ENCODE measurements around the gene CPNE7.
"Not testable (repeated sequence)": the region's sequence is repeated elsewhere in the genome, so short reads cannot be mapped to it uniquely, and the experiment has no call there.

The CPNE7 gene

DNA sequence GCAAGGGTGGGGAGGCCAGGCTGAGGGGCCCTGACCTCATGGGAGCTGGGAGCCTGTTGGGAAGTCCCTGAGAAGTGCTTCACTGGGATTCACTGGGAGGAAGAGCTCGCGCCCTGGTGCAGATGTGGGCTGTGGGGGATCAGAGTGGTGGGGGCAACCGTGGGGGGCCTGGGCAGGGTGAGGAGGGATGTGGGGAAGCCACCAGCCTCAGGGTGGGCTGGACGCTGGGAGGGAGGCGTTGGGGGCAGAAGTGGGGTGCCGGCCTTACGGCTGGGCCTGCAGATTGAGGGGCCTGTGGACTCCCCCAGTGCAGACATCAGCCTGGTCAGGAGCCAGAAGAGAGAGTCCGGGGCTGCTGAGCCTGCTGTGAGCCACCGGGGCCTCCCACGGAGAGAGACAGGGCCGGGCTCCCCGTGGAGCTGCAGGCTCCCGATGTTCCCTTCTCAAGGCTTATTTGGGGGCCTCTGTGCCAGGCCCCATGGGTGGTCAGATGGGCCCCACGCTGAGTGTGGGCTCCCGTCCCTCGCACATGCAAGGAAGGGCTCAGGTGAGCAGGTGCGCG is 45.7 kb downstream of the CPNE7 start:
- DNase-seq (ENCODE audit: low read depth in 1 of 2, low spot score in 1 of 2) = no peak

DNA sequence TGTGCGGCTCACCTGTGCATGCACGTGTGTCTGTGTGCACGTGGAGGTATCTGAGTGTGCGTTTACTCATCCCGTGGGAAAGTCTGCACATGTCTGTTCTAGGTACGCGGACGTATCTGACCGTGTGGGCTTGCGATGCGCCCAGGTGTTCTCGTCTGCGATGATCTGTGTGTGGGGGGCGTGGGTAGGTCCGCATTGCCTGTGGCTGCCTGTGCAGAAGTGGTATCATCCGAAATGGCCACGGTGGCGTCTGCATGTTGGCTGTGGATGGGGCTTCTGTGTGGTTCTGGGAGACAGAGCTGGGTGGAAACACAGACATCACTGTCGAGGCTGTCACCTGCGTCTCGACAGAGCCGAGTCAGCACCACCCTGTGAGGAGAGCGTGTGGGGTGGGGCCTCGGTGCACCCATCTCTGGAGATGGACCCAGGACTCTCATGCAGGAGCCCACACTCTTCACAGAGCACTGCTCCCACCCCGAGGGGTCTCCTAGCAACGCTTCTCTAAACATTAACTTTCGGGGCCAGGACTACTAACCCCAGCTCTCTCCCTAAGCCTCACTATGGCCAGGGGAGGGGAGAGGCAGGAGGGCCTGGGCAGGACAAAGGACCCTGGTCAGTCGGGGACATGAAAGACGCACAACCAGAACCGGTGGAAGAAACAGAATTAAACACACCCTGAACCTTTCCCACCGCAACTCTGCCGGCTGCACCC is 46.3 kb downstream of the CPNE7 start:
- no peak for DNase-seq (ENCODE audit: low read depth in 1 of 2, low spot score in 1 of 2)

DNA sequence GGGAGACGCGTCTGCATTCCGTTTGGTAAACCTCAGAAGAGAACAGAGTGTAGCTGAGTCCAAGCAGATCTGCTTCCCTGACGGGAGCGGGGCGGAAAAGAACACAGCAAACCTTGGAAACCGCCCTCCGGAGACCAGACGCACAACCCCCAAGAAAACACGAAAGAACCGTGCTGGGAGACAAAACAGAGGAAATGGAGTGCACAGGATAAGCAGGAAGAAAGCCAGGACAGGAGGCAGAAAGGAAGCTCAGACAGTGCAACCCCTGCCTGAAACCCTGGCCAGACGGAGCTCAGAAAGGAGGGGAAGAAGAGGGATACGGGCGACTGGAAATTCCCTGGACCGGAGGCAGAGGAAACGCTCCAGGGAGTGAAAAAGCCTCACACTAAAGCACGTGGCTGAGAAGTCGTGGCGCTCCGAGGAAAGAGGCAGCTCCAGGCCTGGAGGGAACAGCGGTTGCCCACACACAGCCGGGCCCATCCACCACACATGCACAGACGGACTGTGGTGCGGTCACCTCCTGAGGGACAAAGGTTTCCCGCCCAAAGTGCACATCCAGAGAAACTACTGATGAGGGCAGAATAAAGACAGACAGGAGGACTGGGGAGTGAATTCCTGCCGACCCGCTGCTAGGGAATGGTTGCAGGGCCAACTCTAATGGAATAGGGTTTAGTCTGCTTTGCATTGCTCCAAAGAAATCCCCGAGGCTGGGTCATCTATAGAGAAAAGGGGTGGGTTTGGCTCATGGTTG is 48.1 kb downstream of the CPNE7 start:
- no peak for DNase-seq (ENCODE audit: low read depth in 1 of 2, low spot score in 1 of 2)

DNA sequence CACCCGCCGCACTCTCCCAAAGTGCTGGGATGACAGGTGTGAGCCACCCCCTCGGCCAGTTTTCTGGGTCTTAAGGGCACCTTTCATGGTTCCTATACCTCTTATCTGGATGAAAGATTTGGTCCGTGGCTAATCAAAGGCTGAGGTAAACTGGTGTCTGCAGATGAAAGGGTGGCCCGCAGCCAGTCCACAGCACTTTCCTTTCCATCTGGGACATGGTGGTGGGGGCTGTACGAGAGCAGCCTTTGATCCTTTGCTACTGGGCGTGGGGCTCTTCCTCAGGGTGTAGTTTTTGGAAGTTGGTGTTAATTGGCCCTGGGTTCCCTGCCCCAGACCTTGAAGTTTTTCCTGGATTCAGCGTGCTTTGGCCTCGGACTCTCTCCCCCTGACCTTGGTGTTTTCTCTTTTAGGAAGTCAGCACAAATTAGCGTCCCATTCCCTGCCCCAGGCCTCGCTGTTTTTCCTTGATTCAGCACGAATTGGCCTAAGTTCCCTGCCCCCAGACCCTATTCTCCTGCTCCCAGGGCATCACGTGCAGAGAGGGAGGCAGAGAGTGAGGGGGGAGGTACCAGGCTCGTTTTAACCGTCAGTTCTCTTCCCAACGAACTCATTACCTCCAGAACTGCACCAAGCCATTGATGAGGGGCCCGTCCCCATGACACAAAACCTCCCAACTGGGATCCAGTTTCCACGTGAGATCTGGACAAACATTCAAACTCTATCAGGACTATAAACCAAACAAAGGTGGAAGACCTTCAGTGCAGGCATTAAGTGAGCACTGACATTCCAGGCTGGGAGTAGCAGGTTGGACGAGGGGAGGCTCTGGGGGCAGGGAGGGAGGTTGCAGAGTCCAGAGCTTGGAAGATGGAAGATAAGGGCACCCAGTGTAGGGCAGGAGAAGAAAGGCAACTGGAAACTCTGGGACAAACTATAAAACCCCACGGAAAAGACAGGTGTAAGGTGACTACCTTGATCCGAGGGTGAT is 49.5 kb downstream of the CPNE7 start:
- no peak for DNase-seq (ENCODE audit: low read depth in 1 of 2, low spot score in 1 of 2)

DNA sequence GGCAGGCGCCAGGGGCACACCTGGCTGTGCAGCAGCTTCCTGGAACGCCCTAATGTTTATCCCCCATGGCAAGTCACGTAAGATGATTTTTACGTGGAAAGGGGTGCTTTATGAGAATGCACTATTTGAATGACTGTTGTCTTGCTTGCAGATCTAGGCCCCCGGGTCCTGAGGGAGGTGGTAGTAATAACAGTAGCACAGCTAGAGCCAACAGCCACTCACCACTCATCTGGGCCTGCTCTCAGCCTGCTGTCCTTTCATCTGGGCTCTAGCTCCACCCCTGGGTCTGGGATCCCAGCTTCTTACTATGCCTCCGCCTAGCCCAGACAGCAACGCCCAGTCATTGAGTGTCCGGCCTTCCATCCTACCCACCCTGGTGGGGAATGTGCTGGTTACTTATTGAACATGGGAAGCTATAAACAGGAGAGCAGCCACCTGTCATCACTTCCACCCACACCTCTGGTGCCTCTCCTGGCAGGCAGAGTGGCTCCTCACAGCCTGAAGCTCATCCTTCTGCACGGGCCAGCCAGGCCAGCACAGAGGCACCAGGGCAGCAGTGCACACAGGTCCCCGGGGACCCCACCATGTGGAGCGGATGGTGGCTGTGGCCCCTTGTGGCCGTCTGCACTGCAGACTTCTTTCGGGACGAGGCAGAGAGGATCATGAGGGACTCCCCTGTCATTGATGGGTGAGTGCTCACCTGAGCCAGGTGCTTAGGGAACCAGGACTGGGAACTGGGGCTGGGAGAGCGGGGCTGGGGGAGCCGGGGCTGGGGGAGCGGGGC is 54.5 kb downstream of the CPNE7 start:
- DNase-seq (ENCODE audit: low read depth in 1 of 2, low spot score in 1 of 2) = no peak

DNA sequence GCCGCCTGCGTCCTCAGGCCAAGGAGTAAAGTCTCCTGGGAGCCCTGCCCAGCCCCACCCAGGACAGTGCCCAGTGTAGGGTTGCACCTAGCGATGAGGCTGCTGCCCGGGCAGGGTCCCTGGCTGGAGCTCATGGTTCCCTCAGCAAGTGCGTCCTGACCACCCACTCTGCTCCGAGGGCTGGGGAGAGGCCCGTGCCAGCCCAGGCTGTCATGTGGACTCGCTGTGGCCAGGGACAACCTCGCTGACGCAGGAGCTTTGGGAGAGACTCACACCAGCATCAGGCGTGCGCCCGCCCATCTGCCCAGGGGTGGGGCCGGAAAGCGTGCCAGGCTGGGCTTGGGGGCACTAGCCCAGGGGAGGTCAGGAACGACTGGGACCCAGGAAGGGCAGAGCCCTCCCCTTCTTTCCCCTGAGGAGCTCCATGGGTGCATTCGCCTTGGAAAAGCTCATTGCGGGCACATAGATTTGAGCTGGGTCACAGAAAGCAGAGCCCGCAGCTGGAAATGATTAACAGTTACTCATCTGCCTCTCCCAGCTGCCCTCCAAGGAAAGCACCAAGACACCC is 57.6 kb downstream of the CPNE7 start:
- DNase-seq (ENCODE audit: low read depth in 1 of 2, low spot score in 1 of 2) = no peak

DNA sequence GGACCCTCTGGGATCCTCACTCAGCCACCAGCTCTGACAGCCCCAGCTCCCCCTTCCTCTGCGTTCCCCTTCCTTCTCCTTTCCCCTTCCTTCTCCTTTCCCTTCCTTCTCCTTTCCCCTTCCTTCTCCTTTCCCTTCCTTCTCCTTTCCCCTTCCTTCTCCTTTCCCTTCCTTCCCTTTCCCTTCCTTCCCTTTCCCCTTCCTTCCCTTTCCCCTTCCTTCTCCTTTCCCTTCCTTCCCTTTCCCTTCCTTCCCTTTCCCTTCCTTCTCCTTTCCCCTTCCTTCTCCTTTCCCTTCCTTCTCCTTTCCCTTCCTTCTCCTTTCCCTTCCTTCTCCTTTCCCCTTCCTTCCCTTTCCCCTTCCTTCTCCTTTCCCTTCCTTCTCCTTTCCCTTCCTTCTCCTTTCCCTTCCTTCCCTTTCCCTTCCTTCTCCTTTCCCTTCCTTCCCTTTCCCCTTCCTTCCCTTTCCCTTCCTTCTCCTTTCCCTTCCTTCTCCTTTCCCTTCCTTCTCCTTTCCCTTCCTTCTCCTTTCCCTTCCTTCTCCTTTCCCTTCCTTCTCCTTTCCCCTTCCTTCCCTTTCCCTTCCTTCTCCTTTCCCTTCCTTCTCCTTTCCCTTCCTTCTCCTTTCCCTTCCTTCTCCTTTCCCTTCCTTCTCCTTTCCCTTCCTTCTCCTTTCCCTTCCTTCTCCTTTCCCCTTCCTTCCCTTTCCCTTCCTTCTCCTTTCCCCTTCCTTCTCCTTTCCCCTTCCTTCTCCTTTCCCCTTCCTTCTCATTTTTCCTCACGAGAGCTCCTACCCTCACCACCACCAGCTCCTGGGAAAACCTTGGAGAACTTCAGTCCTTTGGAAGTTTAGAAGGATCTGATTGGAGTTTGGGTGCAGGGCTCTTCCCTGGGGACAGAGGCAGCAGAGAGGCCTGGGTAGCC is 59.2 kb downstream of the CPNE7 start:
- DNase-seq (ENCODE audit: low read depth in 1 of 2, low spot score in 1 of 2) = not testable (repeated sequence)

DNA sequence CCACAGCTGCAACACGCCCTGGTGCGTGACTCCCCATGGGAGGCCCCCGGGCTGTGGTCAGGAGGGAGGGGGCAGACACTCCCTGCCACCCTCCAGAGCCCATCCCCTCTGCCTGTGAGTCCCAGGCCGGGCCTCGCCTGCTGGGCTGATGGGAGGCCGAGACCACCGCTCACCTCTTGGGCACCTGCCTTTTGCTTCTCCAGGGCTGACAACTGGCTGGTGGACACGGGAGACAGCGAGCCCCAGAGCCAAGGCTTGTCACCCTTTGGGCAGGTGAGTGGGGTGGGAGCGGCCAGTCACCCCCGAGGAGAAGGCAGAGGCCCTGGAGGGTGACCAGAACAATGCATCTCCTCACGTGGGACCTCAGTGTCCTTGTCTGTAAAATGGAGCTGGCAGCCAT is 61.1 kb downstream of the CPNE7 start:
- DNase-seq (ENCODE audit: low read depth in 1 of 2, low spot score in 1 of 2) = no peak

DNA sequence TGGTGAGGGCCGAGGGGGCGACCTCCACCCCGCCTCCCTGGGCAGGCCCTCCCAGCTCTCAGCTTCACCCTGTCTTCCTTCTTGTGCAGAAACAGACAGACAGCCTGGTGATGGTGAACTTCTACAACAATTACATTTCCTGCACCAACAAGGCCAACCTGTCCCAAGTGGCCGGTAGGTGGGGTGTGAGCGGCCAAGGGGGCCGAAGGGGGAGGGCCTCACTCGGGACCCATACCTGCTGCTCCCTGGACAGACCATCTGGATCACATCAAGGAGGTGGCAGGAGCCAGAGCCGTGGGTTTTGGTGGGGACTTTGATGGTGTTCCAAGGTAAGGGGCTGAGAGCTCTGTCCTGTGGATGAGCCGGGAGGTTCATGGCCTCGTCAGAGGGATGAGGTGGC is 61.8 kb downstream of the CPNE7 start:
- DNase-seq (ENCODE audit: low read depth in 1 of 2, low spot score in 1 of 2) = no peak

DNA sequence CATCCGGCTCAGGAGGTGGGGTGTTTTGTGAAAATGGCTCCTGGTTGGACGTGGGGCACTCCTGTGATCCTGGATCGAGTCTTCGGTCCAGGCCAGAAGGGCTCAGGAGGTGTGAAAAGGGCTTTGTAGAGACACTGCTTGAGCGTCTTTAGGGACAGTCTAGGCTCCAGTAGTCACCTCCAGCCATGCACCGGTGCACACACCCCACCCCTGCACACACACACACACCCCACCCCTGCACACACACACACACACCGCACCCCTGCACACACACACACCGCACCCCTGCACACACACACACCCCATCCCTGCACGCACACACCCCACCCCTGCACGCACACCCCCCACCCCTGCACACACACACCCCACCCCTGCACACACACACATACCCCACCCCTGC is 62.9 kb downstream of the CPNE7 start:
- DNase-seq (ENCODE audit: low read depth in 1 of 2, low spot score in 1 of 2) = no peak

DNA sequence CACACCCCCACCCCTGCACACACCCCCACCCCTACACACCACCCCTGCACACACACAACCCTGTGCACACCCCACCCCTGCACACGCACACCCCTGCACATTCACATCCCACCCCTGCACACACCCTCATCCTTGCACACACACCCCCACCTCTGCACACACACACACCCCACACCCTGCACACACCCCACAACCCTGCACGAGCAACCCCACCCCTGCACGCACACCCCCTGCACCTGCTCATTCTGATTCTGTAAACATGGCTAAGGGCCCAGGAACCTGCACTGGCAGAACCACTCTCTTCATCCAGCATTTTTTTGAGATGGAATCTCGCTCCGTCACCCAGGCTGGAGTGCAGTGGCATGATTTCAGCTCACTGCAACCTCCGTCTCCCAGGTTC is 63.8 kb downstream of the CPNE7 start:
- DNase-seq (ENCODE audit: low read depth in 1 of 2, low spot score in 1 of 2) = no peak

DNA sequence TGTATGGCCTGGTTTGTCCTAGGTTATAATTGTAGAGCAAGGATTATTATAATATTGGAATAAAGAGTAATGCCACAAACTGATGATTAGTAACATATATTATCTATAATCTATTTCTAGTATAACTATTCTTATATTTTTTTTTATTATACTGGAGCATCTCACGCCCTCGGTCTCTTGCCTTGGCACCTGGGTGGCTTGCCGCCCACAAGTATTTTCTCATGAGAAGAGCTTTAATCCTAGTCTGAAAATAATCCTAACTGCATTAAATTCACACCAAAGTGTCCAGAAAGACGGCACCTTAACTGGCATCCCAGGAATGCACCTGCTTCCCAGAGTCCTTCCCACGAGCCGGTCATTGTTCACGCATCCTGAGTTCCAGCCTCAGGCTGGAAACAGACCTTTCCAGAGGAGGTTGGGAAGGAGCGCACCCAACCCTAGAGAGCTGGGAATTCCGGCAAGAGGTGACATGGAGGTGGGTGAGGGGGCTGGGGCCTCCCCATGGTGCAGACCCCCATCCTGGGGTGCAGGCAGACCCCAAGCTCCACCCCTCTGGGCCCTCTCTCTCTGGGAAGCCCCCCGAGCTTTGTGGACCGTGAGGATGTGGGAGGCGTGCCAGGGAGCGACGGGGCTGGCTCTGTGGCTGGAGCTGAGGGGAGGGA is 66.0 kb downstream of the CPNE7 start:
- DNase-seq (ENCODE audit: low read depth in 1 of 2, low spot score in 1 of 2) = no peak

DNA sequence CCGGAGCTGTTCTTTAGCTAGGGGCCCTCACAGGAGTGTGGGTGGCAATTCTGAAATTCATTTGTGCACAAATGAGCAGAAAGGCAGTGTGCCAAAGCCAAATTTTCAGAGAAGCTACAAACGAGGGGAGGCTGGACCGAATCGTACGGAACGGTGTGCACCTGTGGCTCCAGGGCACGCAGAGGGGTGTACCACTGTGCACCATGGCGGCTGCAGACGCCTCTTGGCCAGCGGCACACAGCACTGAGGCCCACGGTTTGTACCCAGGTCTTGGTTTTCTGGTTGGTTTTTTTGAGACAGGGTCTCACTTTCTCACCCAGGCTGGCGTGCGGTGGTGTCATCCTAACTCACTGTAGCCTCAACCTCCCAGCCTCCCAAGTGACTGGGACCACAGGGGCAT is 67.0 kb downstream of the CPNE7 start:
- no peak for DNase-seq (ENCODE audit: low read depth in 1 of 2, low spot score in 1 of 2)

DNA sequence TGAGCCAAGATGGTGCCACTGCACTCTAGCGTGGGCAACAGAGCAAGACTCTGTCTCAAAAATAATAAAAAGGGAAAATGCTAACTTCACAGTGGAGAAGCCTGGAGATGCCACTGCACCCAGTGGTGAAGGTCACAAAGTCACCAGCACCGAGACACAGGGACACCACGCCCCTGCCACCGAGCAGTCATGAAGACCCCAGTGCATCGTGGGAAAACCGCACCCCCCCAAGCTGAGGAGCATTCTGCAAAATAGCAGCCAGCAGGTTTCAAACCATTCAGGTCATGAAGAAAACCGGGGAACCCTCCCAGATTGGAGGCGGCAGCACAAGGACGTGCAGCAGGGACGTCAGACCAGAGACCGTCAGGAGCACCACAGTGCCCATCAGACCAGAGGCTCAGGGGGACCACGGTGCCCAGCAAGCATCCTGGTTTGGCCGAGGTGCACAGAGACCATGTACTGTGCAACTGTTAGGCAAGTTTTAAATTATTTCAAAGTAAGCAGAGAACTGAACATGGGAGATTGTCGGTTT is 68.3 kb downstream of the CPNE7 start:
- DNase-seq (ENCODE audit: low read depth in 1 of 2, low spot score in 1 of 2) = no peak

DNA sequence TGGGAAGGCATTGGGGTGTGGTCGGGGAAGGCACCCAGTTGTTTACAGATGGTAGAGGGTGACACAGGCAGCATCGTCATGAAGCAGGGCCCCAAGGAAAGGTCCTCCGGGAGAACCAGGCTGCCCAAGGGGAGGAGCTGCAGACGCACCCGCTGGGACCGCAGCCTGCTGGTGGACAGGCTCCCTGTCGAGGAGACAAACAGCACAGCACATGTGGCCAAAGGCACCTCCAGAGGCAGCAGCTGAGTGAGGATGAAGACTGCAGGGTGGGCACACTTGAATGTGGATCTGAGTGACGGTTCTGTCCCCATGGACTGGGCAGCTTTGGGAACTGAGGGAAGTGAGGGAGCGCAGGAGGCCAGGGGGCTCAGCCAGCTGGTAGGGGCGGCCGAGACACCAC is 69.6 kb downstream of the CPNE7 start:
- DNase-seq (ENCODE audit: low read depth in 1 of 2, low spot score in 1 of 2) = no peak

DNA sequence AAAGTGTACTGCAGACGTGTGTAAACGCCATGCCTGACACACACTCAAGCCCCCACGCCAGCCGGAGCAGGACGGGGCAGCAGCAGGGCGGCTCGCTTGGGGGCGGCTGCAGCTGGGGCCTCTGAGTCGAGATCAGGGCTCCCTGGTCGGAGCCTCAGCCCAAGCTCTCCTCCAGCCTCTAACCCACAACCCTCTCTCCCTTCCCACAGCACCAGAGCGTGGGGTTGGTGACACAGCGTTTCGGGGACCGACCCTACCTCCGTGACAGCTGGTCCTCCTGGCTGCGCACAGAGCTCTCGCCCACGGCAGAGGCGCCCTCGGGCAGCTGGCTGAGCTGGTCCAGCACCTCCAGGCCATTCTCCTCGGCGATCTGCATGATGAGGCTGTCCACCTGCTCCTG is 70.7 kb downstream of the CPNE7 start:
- DNase-seq (ENCODE audit: low read depth in 1 of 2, low spot score in 1 of 2) = no peak
